ENCODE results near the gene CIB2.

The CIB2 gene

DNA sequence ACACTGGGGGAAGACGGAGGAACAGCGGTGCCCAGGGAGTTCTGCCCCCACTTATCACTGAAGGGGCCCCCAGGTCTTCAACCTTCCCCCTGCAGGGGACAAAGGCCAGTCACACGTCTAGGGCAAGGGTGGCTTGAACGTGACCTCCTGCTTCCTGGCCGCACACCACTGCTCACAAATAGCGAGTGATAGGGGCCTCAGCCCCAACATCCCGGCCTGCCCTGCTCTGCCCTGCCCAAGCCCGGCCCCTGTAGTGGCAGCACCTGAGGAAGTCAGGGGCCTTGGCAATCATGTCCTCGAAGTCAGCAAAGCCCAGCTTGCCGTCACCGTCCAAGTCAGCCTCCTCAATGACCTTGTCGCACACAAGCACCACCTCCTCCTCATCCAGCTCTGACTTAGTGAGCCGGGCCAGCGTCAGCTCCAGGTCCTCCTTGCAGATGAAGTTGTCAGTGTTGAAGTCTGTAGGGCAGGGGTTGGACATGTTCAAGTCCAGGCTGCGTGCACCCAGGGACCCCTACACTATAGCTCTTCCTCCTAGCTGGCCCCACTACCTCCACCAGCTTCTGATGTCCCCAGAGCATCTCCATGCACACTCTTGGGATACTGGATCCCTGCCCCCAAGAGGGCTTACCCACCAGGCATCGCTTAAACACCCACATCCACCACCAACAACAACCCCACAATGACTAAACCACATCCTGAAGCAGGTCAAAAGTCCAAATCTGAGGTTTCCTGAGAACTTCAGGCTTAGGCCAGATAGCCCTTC is 25.6 kb downstream of the CIB2 start:
- no peak for DNase-seq

DNA sequence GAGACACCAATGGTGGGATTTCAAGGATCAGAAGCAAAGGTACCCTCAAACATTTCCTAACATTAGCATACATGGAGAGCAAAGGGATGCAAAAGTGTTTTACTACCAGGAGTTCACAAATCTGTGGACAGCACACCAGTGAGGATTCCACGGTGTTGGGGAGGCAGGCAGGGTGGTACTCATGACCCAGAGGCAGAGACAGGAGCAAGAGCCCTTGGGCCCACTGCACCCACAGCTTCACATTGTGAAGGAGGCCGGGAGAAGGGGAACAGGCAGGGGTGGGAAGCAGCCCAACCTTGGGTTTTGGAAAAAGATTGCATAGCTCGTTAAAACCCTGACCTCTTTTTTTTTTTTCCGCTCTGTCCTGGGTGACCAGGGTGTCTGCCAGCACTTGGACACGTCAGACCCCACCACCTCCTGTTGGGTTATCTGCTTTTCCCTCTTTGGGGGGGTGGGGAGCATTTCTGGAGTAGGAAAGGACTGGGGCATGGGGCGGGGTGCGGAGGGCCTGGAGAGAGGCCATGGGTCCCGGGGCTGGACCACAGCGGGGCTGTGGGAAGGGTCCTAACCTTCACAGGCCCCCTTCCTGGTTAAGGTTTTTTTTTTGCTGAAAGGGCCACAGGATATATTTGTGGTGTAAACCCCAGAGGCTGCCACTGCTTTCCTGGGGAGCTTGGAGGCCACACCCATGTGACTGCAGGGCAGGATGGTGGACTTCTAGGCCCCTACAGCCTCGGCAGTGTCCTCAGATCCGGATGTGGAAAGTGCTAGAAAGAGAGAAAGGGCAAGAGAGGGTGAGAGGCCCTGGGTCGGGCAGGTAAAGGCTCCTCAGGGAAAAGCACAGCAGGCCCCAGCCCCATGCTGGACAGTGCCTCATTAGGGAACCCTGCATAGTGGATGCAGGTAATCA is 26.4 kb downstream of the CIB2 start:
- no peak for DNase-seq

DNA sequence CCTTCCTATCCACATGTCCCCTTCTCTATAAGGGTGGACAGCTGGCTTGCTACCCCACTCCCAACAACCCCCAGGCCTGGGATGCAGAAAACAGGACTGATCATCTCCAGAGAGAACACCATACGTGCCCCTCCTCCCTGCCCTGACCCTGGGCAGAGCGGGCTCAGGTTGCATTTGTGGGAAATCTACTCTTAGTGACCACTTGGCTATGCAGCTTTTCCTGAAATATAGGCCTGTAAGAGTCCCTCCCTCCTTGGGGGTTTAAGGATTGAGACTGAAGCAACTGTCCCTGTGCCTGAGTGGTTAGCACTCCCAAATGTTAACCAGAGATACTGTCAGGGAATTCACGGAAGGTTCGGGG is 27.1 kb downstream of the CIB2 start:
- no peak for DNase-seq

DNA sequence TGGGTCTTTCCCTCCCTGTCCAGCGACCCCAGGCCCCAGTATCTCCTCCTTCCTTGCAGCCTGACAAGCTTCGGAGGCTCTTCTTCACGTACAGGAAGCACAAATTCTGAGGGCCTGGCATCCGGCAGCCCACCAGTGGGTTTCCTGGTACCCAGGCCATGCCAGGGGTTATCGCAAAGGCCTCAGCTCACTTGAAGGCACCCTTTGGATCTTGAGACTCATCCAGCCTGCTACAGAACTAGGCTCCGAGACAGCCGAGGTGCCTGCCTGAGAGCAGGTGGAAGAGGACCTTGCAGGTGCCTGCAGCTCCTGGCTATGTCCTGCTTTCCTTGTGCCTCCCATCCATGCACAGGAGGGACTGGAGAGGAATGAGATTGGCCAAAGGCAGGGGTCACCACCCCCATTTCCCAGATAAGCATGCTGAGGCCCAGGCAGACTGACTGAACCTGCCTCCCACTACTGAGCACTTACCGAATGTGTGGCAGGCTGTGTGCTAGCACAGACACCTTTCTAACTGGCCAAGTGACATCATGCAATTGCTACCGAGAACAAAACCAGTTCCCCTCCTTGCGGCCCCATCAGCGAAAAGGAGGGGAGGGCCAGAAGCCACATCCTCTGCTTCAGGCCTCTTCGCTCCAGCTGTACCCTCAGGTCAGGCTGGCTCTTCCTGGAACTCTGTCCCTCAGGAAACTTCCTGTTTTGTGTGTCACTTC is 27.7 kb downstream of the CIB2 start:
- DNase-seq: no peak

DNA sequence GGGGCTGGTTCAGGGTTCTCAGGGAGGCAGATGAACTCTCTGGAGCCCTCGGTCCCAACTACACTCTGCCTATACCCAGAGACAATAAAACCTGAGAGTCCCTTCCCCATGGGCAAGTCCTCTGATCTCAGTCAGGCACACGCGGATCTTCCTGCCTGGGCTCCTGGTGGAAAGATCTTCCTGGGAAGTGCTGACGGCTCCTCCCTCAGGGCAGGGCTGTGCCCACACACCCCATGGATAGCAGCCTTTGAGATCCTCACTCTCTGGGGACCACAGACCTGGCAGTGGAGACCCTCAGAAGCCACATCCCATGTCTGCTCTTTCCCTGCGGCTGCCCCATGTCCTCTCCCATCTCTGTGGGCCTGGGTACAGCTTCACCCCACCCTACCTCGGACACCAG is 28.5 kb downstream of the CIB2 start:
- no peak for DNase-seq

DNA sequence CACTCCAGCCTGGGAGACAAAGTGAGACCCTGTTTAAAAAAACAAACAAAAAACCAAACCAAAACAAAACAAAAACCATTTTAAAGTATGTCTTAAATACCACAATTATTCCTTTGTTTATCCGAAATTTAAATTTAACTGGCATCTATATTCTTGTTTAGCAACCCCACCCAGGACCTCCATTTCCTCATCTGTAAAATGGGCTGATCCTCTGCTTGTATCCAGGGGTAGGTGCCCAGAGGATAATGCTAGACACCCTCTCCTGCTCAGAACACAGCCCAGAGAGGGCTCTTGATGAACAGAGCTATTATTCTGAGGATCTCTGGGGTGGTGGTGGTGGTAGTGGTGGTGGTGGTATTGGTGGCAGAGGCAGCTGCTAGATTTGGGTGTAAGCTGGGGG is 29.0 kb downstream of the CIB2 start:
- DNase-seq: no peak

DNA sequence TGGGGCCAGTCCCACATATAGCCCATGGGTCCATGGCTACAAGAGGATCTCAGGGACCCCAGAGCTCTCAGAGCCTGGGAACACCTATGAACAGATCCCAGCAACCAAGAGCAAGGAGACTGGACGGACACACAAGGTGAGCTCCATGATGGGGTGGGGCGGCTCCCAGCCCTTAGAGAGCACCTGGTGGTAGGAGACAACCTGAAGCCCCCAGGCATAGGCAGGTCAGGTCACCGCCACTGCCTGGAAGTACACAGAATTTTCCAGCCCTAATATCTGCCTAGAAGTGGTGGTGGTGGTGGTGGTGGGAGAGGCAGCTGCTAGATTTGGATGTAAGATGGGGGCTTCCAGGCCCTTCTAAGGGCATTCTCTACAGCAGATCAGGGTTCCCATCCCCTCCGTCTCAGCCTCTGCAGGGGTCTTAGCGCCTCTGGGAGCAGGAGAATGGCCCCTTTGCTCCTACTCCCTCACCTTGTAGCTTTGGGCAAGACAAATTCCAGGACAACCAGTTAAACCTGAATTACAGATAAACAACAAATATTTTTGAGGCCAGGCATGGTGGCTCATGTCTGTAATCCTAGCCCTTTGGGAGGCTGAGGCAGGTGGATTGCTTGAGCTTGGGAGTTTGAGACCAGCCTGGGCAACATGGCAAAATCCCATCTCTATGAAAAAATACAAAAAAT is 29.7 kb downstream of the CIB2 start:
- no peak for DNase-seq

DNA sequence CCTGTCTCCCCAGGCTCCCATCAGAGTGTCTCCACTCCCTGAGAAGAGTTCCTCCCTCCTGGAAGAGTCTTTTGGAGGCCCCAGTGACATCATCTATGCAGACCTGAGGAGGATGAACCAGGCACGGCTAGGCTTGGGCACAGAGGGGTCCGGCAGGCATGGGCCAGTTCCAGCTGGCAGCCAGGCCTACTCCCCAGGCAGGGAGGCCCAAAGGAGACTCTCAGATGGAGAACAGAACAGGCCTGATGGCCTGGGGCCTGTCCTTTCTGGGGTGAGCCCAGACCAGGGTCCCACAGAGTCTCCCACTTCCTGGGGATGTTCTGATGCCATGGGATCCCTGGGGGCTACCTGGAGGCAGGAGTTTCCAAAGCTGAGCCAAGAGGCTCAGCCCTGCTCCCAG is 30.4 kb downstream of the CIB2 start:
- no peak for DNase-seq

DNA sequence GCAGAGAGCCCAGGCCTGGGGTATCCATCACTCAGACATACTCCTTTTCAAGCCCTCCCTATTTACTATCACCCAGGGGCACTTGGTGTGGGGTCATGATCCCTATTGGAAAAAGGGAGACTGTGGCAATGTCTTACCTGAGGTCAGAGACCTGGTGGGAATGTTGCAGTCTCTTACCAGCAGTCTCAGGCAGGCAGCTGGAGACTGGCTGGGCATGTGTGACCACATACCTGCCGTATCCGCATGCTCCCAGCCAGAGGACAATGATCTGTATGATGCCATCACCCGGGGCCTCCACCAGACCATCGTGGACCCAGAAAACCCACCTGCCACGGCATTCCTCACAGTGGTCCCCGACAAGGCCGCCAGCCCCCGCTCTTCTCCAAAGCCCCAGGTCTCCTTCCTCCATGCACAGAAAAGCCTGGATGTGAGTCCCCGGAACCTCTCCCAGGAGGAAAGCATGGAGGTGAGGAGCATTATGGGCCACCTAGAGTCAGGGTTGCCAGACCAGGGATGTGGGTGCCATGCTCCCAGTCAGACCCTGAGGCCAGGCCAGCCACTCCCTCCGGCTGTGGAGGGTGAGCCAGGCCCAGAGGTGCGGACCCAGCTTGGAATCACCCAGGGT is 33.0 kb downstream of the CIB2 start:
- DNase-seq: no peak

DNA sequence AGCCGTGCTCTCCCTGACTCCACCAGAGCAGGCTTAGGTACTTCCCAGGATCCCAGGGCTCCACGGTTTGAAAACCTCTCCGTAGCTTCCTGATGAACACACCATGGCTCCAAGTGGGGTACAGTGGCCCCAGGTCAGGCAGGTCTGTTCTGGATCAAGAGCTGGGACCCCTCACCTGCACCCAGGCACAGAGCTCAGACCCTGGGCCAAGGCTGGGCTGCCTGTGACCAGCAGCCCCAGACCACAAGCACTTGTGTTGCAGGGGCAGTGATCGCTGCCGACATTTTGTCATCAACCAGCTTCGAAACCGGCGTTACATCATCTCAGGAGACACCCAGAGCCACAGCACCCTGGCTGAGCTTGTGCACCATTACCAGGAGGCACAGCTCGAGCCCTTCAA is 33.6 kb downstream of the CIB2 start:
- DNase-seq: no peak

DNA sequence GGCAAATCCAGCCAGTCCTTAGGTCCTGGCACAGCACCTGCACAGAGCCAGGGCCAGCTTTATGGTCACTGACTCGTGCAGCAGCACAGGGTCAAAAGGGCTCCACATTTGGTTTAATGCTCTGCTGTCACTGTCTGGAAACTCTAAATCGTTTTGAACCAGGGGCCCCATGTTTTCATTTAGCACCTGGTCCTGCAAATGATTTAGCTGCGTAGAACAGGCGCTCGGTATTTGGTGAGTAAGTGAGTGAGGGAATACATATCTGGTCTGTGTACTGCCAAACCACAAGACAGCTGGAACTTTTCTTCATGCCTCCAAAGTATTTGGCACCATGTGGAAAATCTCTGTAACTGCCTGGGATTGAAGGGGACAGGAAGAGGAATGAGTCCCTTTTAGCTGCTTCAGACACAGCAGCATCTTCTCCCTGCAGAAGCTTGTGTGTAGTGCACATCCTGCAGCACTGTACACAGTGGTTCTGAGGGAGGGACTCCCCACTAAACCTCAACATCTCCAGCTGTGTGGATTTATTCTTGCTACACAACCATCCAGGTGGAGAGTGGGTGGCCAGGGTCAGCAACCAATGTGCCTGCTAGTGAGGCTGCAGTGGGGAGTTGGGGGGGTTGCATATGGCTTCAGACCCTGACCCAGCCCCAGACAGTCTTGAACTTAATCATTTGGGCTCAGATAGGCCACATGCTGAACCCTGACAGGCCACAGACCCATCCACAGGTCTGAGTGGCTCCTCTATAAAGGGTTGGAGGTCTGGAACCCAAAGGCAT is 37.8 kb downstream of the CIB2 start:
- no peak for DNase-seq

DNA sequence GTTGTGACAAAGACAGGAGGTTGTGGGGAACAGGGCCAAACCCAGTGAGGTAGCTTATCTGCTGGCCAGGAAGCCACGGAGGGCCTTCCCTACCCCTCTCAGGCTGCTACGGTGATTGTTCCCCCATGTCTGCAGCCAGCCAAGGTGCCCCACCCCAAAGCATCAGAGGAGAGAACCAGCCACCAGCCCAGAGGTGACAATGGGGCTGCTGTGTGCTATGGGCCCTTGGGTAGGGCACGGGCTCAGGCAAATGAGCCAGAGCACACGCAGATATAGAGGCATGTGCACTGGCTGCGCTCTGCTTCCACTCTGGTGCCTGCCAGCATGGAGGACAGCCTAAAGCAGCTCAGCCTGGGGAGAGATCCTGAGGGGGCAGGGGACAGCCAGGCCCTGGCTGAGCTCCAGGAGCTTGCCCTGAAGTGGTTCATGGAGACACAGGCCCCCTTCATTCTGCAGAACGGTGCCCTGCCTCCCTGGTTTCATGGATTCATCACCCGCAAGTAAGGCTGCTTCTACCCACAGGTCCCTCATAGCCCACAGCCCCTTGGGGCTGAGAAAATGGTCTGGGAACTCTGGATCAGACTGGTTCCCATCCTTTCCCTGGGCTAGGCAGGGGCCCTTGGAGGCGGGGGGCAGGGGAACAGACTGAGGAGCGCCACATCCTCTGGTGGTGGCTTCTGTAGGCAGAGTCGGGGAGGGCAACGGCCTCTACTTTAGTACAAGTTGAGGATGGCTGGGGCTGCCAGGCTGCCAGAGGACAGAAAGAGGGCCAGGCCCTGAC is 38.8 kb downstream of the CIB2 start, which contains the start of gene SH2D7:
SH2D7 (plus strand) TSS at position 301 of the 781 bp plus-strand sequence; CDS start at position 325, 24 bp downstream.
- DNase-seq: no peak

DNA sequence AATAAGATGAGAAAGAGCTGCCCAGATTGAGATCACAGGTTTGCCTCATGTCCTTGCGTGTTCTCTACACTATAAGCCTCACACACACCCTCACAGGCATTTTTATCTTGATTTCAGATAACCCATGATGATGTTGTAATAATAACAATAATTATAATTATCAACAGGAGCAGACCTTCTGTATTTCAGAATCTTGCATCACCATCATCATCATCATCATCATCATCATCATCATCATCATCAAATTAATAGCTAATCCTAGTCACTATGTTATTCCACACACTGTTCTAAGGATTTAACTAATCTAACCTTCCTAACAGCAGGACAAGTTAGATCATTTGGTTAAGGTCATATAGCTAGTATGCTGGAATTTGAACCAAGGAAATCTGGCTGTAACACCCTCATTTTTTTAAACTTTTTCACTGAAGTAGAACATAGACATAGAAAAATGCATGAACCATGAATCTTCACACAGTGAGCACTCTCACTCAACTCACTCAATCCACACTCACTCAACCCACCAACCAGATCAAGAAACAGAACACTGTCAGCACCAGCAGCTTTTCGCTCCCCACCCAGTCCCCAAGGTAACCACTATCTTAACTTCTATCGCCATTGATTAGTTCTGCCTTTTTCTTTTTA is 40.7 kb downstream of the CIB2 start:
- DNase-seq: no peak

DNA sequence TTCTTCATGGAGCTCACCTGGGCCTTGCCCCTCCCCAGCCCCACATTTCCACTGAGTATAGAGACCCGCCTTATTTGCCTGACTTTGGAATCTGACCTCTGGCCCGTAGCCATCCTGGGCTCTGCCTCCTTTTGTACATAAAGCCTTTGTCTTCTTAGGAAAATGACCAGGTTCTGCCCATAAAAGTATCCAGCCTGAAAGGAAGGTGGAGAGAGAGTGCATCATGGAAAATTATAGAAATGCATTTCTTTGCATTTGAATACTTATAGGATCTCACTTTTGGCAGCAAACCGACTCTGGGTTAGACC is 42.5 kb downstream of the CIB2 start:
- DNase-seq: no peak

DNA sequence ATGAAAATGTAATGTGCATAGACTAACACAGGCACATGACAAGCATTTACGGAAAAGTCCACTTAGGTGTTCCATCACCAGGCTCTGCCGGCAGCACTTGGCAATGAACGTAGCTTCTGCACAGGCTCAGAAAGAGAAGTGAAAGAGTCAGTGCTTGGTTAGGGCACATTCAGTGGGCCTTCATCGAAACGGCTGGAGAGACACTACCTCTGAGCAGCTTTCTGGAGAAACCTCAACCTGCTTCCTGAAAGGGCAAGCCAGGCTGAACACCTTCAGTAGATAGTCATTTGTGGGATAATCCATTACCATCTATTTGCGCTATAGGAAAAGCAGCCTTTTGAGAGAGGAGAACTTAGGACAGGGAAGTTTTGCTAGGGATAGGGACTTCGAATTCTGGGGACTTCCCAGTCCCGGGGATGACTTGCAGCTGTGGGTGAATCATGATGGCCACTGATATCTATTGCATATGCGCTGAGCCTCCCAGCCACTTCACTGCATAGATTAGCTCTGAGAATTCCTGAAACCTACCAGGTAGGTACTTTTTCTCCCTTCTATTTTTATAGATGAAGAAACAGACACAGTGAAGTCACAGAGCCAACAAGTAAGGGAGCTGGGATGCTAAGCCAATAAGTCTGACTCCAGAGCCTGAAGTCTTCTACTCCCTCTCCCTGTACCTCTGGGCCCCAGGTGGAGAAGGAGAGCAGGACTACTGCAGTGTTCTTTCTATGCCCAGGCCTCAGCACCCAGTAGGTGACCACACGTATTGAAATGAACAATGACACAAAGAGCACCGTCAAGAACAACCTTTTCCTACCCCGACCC is 43.1 kb downstream of the CIB2 start:
- DNase-seq: no peak

DNA sequence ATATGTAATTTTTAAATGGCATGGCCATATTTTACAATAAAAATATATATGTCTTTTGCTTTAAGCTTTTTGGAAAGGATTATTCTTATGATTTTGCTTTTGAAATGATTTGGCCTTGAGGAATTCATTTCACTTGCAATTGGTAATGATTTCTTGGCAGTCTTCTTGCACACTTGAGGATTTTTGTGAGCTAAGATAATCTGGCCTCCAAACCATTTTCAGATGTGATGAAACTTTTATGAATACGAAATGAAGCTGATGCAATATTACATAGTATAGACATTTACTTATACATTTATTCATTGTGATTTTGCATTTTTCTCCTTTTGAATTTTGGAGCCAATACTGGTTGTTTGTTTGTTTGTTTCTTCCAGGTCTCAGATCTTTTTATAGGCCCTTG is 45.3 kb downstream of the CIB2 start:
- DNase-seq: no peak

DNA sequence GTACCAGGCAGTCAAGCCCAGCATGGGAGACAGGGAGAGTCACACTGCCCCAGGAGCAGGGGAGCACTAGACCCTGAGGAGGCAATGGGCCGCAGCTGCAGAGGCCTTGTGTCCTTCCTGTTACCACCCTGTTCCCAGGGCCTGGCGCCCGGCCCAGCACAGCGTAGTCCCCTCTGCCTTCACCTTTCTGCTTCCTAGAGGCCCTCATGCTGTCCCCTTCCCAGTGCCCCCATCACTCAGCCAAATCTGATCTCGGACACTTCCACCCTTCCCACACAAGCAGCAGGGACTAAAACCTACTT is 46.8 kb downstream of the CIB2 start:
- no peak for DNase-seq

DNA sequence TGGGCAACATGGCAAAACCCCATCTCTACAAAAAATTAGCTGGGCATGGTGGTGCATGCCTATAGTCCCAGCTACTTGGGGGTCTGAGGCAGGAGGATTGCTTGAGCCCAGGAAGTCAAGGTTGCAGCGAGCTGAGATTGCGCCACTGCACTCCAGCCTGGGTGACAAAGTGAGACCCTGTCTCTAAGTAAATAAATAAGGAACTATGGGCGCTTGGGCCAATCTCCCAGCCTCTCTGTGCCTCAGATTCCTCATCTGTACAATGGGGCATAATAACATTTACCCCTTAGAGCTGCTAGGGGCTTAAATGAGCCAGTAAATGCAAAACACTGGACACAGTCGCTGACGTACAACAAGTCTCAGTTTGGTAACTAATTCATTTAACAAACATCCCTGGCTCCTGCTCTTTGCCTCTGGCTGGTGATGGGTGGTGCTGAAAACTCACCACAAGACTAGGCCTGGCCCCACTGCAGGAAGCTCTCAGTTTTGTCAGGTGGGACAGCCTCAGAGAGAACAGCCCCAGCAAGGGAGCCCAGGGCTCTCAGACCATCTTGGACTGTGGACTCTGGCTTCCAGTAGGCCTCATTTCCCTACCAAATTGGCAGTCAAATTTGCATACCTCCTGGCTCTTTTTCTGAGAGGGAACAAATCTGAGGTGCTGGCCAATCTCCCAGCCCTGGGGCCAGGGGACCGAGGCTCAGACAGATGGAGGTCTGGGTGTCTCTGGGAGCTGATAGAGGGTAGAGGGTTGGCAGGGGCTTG is 47.4 kb downstream of the CIB2 start:
- no peak for DNase-seq

DNA sequence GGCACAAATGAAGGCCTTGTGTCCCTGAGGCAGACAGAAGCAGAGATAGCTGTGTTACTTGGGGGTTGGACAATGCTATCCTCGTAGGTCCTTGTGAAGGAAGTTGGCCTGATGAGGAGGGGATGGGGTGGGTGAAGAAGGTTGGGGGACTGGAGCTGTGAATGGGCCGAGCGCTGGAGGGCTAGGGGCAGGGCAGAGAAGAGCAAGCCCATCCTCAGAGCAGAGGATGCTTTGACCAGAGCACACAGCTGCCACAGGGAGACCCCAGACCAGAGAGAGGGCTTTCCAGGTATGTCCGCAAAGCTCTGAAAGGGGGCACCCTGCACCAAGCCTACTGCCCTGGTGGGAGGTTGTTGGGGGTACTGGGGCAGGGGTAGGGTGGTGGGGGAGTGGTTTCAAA is 48.1 kb downstream of the CIB2 start:
- no peak for DNase-seq

Measured in NCI-H524 treated with DMSO at 0.1 percent for 48 hours (cell line).